HG02852 (cell line): Measurements from ENCODE around the gene MRPL49.
"Not testable (repeated sequence)": the region's sequence is repeated elsewhere in the genome, so short reads cannot be mapped to it uniquely, and the experiment has no call there.

Source experiments
- ATAC-seq: cut with Tn5 transposase; IDR thresholded peaks from one replicate; pipeline ENCODE4 v1.9.1; 2021; ENCODE audit warnings: mild to moderate bottlenecking, moderate library complexity; ENCODE audit not compliant: unreplicated experiment

MRPL49 gene

GRCh38 chr11:65160643-65161042, 38.5 kb downstream of the MRPL49 start:
- no peak for ATAC-seq

GRCh38 chr11:65163684-65164083, 41.6 kb downstream of the MRPL49 start:
- ATAC-seq: no peak

- ATAC-seq: no peak
Measured at GRCh38 chr11:65165410-65166317, 43.5 kb downstream of the MRPL49 start.

- ATAC-seq: no peak
Measured at GRCh38 chr11:65166893-65167292, 44.8 kb downstream of the MRPL49 start.

- ATAC-seq: no peak
Measured at GRCh38 chr11:65167656-65168055, 45.5 kb downstream of the MRPL49 start.

- no peak for ATAC-seq
Measured at GRCh38 chr11:65169164-65169641, 47.1 kb downstream of the MRPL49 start.

GRCh38 chr11:65170058-65170534, 48.0 kb downstream of the MRPL49 start, which contains the start of gene SPDYC:
TSS of gene SPDYC (plus strand) at chr11:65170233. CDS start at chr11:65171358, 1,125 bp downstream.
- no peak for ATAC-seq

- ATAC-seq: no peak
Measured at GRCh38 chr11:65172600-65172999, 50.5 kb downstream of the MRPL49 start.

GRCh38 chr11:65174571-65175010, 52.5 kb downstream of the MRPL49 start:
- not testable (repeated sequence) for ATAC-seq
